Thymus (tissue), 11 donors: ENCODE measurements around the gene RETREG3. TPM values are rescaled to one million over a fixed set of nuclear protein-coding genes. Genes with fewer than 3 reads are reported as not detected.

Experiments
- DNase-seq, 9 donors: peaks; one replicate each; pipeline ENCODE4 v3.0.0-alpha.2; 2013; ENCODE audit warnings: low spot score in 9 of 9, low read depth in 6 of 9, missing footprints in 1 of 9
- H3K27ac ChIP-seq, 2 donors: one replicate each; pipeline ENCODE4 v1.5.1; 2013; ENCODE audit warnings: control low read depth in 1 of 2, low read depth in 1 of 2, low read length in 1 of 2, mild to moderate bottlenecking in 1 of 2, moderate library complexity in 1 of 2
- H3K27me3 ChIP-seq, 2 donors: one replicate each; pipeline ENCODE4 v1.5.1; 2013; ENCODE audit warnings: low read length in 1 of 2; ENCODE audit not compliant: control insufficient read depth in 2 of 2, insufficient read depth in 1 of 2
- H3K36me3 ChIP-seq, 2 donors: one replicate each; pipeline ENCODE4 v1.5.1; 2013; ENCODE audit warnings: low read length in 1 of 2, mild to moderate bottlenecking in 1 of 2, moderate library complexity in 1 of 2; ENCODE audit not compliant: control insufficient read depth in 2 of 2, insufficient read depth in 2 of 2
- H3K4me1 ChIP-seq, 2 donors: one replicate each; pipeline ENCODE4 v1.5.1; 2013; ENCODE audit warnings: low read length in 2 of 2; ENCODE audit not compliant: control insufficient read depth in 2 of 2, insufficient read depth in 2 of 2
- H3K4me3 ChIP-seq, 2 donors: one replicate each; pipeline ENCODE4 v1.5.1; 2013; ENCODE audit warnings: low read length in 2 of 2, control low read depth in 1 of 2, mild to moderate bottlenecking in 1 of 2
- H3K9me3 ChIP-seq, 2 donors: one replicate each; pipeline ENCODE4 v1.5.1; 2013; ENCODE audit warnings: low read length in 1 of 2, mild to moderate bottlenecking in 1 of 2; ENCODE audit not compliant: control insufficient read depth in 2 of 2, insufficient read depth in 1 of 2
- WGBS: extraction: QIAGEN DNeasy Blood & Tissue Kit; methylation state at CpG from one replicate; pipeline ENCODE4 v1.1.7; 2013; 5-methylcytosine and 5-hydroxymethylcytosine counted together
- polyA plus RNA-seq: library from polyadenylated mRNA; stranded (reverse); fragments of 200-250 nt; gene quantifications from one replicate; pipeline ENCODE4 v1.2.3, GENCODE V29; 2013
- total RNA-seq: library from RNA; stranded (reverse); fragments of 120-200 nt; gene quantifications from one replicate; pipeline ENCODE4 v1.2.4, GENCODE V29; 2013
- donor health status: healthy.

Gene RETREG3
- total and polyA plus RNA-seq, 2 donors = 33.7 to 40.0 TPM

GRCh38 chr17:42566215-42566882 is 42.8 kb downstream of the RETREG3 start:
- H3K9me3 ChIP-seq = no peaks in the 10 kb centered on the region
- 64% methylated on average over 28 of the region's 28 CpGs for WGBS
- H3K36me3 ChIP-seq = peaks cover 47 to 61% of the 10 kb centered on the region in 2 donors
- H3K27ac ChIP-seq = peak overlapping the region; percentile 85 to 92
- peaks cover 22 to 40% of the 10 kb centered on the region in 2 donors for H3K4me1 ChIP-seq
- H3K4me3 ChIP-seq = peak overlapping the region; percentile 83 to 84
- no peak for DNase-seq
- no peaks in the 10 kb centered on the region for H3K27me3 ChIP-seq

GRCh38 chr17:42565523-42566214 is 43.5 kb downstream of the RETREG3 start:
- Histone ChIP-seq H3K27ac (peak overlapping the region in 1 of 2 donors; percentile 92), H3K36me3 (peaks cover 44 to 54% of the 10 kb centered on the region in 2 donors), H3K4me3 (no peak overlapping the region), H3K9me3 (no peaks in the 10 kb centered on the region), H3K4me1 (peaks cover 22 to 41% of the 10 kb centered on the region in 2 donors), H3K27me3 (no peaks in the 10 kb centered on the region)
- 97% methylated on average over 16 of the region's 16 CpGs for WGBS
- DNase-seq = no peak

- over 99% methylated on average over 15 of the region's 15 CpGs for WGBS
- no peak overlapping the region for H3K4me3 ChIP-seq
- no peak overlapping the region for H3K27ac ChIP-seq
- H3K27me3 ChIP-seq = no peaks in the 10 kb centered on the region
- peaks cover 22 to 41% of the 10 kb centered on the region in 2 donors for H3K4me1 ChIP-seq
- no peaks in the 10 kb centered on the region for H3K9me3 ChIP-seq
- no peak for DNase-seq
- H3K36me3 ChIP-seq = peaks cover 40 to 47% of the 10 kb centered on the region in 2 donors
Observed at GRCh38 chr17:42564815-42565522, 44.2 kb downstream of the RETREG3 start.

GRCh38 chr17:42563950-42564349 is 45.2 kb downstream of the RETREG3 start:
- no peaks in the 10 kb centered on the region for H3K9me3 ChIP-seq
- H3K27ac ChIP-seq = no peak overlapping the region
- 92% methylated on average over 9 of the region's 9 CpGs for WGBS
- H3K4me3 ChIP-seq = no peak overlapping the region
- peaks cover 22 to 44% of the 10 kb centered on the region in 2 donors for H3K4me1 ChIP-seq
- no peaks in the 10 kb centered on the region for H3K27me3 ChIP-seq
- no peak for DNase-seq
- peaks cover 30 to 37% of the 10 kb centered on the region in 2 donors for H3K36me3 ChIP-seq

GRCh38 chr17:42563543-42563942 is 45.6 kb downstream of the RETREG3 start:
- WGBS = 78% methylated on average over 1 of the region's 1 CpG

GRCh38 chr17:42563143-42563509 is 46.0 kb downstream of the RETREG3 start:
- WGBS = 90% methylated on average over 14 of the region's 14 CpGs
- Histone ChIP-seq H3K4me1 (peaks cover 22 to 40% of the 10 kb centered on the region in 2 donors), H3K27me3 (no peaks in the 10 kb centered on the region), H3K4me3 (peak overlapping the region; percentile 87 to 95), H3K27ac (no peak overlapping the region), H3K9me3 (no peaks in the 10 kb centered on the region), H3K36me3 (peaks cover 24 to 29% of the 10 kb centered on the region in 2 donors)
- no peak for DNase-seq

More at GRCh38 chr17:42563543-42563942, 45.6 kb downstream of the RETREG3 start:
- no peak overlapping the region for H3K4me3 ChIP-seq
- peaks cover 22 to 44% of the 10 kb centered on the region in 2 donors for H3K4me1 ChIP-seq
- H3K36me3 ChIP-seq = peaks cover 25 to 33% of the 10 kb centered on the region in 2 donors
- H3K9me3 ChIP-seq = no peaks in the 10 kb centered on the region
- no peak overlapping the region for H3K27ac ChIP-seq
- H3K27me3 ChIP-seq = no peaks in the 10 kb centered on the region
- DNase-seq = no peak

GRCh38 chr17:42562388-42563142 is 46.6 kb downstream of the RETREG3 start:
- no peak for DNase-seq
- peaks cover 24 to 29% of the 10 kb centered on the region in 2 donors for H3K36me3 ChIP-seq
- H3K4me1 ChIP-seq = peaks cover 19 to 36% of the 10 kb centered on the region in 2 donors
- peak overlapping the region; percentile 84 to 86 for H3K27ac ChIP-seq
- 21% methylated on average over 48 of the region's 48 CpGs for WGBS
- H3K27me3 ChIP-seq = no peaks in the 10 kb centered on the region
- H3K4me3 ChIP-seq = peak overlapping the region; percentile 87 to 95
- H3K9me3 ChIP-seq = no peaks in the 10 kb centered on the region

- H3K36me3 ChIP-seq = peaks cover 24 to 29% of the 10 kb centered on the region in 2 donors
- peak; percentile 86 to 98 (median 95) for DNase-seq
- WGBS = under 1% methylated on average over 26 of the region's 26 CpGs
- H3K4me1 ChIP-seq = peaks cover 19 to 34% of the 10 kb centered on the region in 2 donors
- peak within 1 kb of the TSS; percentile 87 to 95 for H3K4me3 ChIP-seq
- peak within 1 kb of the TSS; percentile 84 to 86 for H3K27ac ChIP-seq
- no peaks in the 10 kb centered on the region for H3K9me3 ChIP-seq
- H3K27me3 ChIP-seq = no peaks in the 10 kb centered on the region
Observed at GRCh38 chr17:42561897-42562387, 47.2 kb downstream of the RETREG3 start, which contains the start of gene COASY. TSS of gene COASY (plus strand) at chr17:42562148. CDS start at chr17:42562623, 475 bp downstream.
